Thoracic aorta (tissue), 2 donors: ENCODE measurements around the gene XPNPEP1. TPM values are rescaled to one million over a fixed set of nuclear protein-coding genes. Genes with fewer than 3 reads are reported as not detected.

Experiments used
- ATAC-seq: fragments of 150-250 bp; one replicate; pipeline ENCODE4 v1.8.0; 2017; ENCODE audit warnings: low read depth; ENCODE audit not compliant: insufficient number of reproducible peaks, low FRiP score
- DNase-seq: peaks from one replicate; pipeline ENCODE4 v3.0.0-alpha.2; 2020; ENCODE audit warnings: low spot score
- H3K27ac ChIP-seq, 2 donors: fragments of 200-600 bp; sonication (generic); 1 replicate in 1 of 2; 2 replicates in 1 of 2; pipeline ENCODE4 v1.5.1; 2016; ENCODE audit warnings: mild to moderate bottlenecking in 2 of 2, moderate library complexity in 2 of 2
- H3K27me3 ChIP-seq: fragments of 200-600 bp; sonication (generic); replicated peaks from 2 replicates; pipeline ENCODE4 v1.6.0; 2016; ENCODE audit warnings: mild to moderate bottlenecking; ENCODE audit not compliant: insufficient read depth
- H3K36me3 ChIP-seq: fragments of 200-600 bp; sonication (generic); one replicate; pipeline ENCODE4 v1.5.1; 2016
- H3K4me1 ChIP-seq, 2 donors: fragments of 200-600 bp; sonication (generic); 1 replicate in 1 of 2; 2 replicates in 1 of 2; pipeline versions ENCODE4 v1.5.1 to v1.6.0; 2016; ENCODE audit warnings: low read depth in 2 of 2, mild to moderate bottlenecking in 1 of 2; ENCODE audit not compliant: control insufficient read depth in 1 of 2
- H3K4me3 ChIP-seq: fragments of 200-600 bp; sonication (generic); 2 replicates; pipeline ENCODE4 v1.5.1; 2016; ENCODE audit warnings: mild to moderate bottlenecking
- H3K9me3 ChIP-seq: fragments of 200-600 bp; sonication (generic); 2 replicates; pipeline ENCODE4 v1.5.1; 2016
- CTCF ChIP-seq: fragments of 200-600 bp; sonication (generic); IDR thresholded peaks from one replicate; pipeline ENCODE4 v1.5.1; 2019; ENCODE audit warnings: antibody characterized with exemption
- total RNA-seq, 2 donors: library from RNA; depleted of rRNA; stranded (reverse); fragments of >200 nt; gene quantifications; one replicate each; pipeline versions ENCODE4 v1.1.0 to v1.2.3, GENCODE V29; 2016

The XPNPEP1 gene
- total RNA-seq, 2 donors from 2014 or later, result 36.0 to 86.0 TPM

- ATAC-seq (no peak), DNase-seq (no peak)
- no peak overlapping the region for H3K27ac ChIP-seq
- H3K36me3 ChIP-seq, result no peaks in the 10 kb centered on the region
- H3K27me3 ChIP-seq, result no peaks in the 10 kb centered on the region
- no peaks in the 10 kb centered on the region for H3K9me3 ChIP-seq
- peaks cover 10 to 38% of the 10 kb centered on the region in 2 donors for H3K4me1 ChIP-seq
- no peak overlapping the region for H3K4me3 ChIP-seq
- TF ChIP-seq CTCF, result no peak
Observed at GRCh38 chr10:109957092-109957797, 33.9 kb upstream of the XPNPEP1 start.

GRCh38 chr10:109956454-109957091 lies 33.3 kb upstream of the XPNPEP1 start:
- H3K36me3 ChIP-seq, result no peaks in the 10 kb centered on the region
- ATAC-seq, result no peak
- H3K27ac ChIP-seq, result no peak overlapping the region
- H3K9me3 ChIP-seq, result no peaks in the 10 kb centered on the region
- H3K27me3 ChIP-seq, result no peaks in the 10 kb centered on the region
- H3K4me3 ChIP-seq, result no peak overlapping the region
- H3K4me1 ChIP-seq, result peaks cover 4 to 31% of the 10 kb centered on the region in 2 donors
- DNase-seq, result no peak
- no peak for TF ChIP-seq CTCF

- DNase-seq, result no peak
- Histone ChIP-seq H3K36me3 (no peaks in the 10 kb centered on the region), H3K4me1 (peaks cover 0 to 20% of the 10 kb centered on the region in 2 donors), H3K27ac (no peak overlapping the region), H3K9me3 (no peaks in the 10 kb centered on the region), H3K4me3 (no peak overlapping the region), H3K27me3 (no peaks in the 10 kb centered on the region)
- no peak for ATAC-seq
- TF ChIP-seq CTCF, result no peak
Observed at GRCh38 chr10:109953766-109954165, 30.5 kb upstream of the XPNPEP1 start.

- peaks cover 0 to 10% of the 10 kb centered on the region in 2 donors for H3K4me1 ChIP-seq
- no peak overlapping the region for H3K27ac ChIP-seq
- TF ChIP-seq CTCF, result no peak
- ATAC-seq (no peak), DNase-seq (no peak)
- H3K27me3 ChIP-seq, result no peaks in the 10 kb centered on the region
- no peak overlapping the region for H3K4me3 ChIP-seq
- H3K9me3 ChIP-seq, result no peaks in the 10 kb centered on the region
- H3K36me3 ChIP-seq, result no peaks in the 10 kb centered on the region
Observed at GRCh38 chr10:109952526-109952925, 29.2 kb upstream of the XPNPEP1 start.

- no peak overlapping the region for H3K4me3 ChIP-seq
- no peak overlapping the region for H3K27ac ChIP-seq
- ATAC-seq (no peak), DNase-seq (no peak)
- H3K27me3 ChIP-seq, result no peaks in the 10 kb centered on the region
- no peak for TF ChIP-seq CTCF
- H3K9me3 ChIP-seq, result no peaks in the 10 kb centered on the region
- no peaks in the 10 kb centered on the region for H3K36me3 ChIP-seq
- H3K4me1 ChIP-seq, result no peaks in the 10 kb centered on the region
Observed at GRCh38 chr10:109947111-109947920, 24.0 kb upstream of the XPNPEP1 start.
